Retina (tissue), 1 donor: Measurements from ENCODE around the gene COL4A1.
A peak's percentile ranks its signal among the peaks of the same experiment; 100 is the strongest.

Source experiments
- DNase-seq: peaks from one replicate; pipeline ENCODE4 v3.0.0-alpha.2; 2016

The COL4A1 gene

DNA sequence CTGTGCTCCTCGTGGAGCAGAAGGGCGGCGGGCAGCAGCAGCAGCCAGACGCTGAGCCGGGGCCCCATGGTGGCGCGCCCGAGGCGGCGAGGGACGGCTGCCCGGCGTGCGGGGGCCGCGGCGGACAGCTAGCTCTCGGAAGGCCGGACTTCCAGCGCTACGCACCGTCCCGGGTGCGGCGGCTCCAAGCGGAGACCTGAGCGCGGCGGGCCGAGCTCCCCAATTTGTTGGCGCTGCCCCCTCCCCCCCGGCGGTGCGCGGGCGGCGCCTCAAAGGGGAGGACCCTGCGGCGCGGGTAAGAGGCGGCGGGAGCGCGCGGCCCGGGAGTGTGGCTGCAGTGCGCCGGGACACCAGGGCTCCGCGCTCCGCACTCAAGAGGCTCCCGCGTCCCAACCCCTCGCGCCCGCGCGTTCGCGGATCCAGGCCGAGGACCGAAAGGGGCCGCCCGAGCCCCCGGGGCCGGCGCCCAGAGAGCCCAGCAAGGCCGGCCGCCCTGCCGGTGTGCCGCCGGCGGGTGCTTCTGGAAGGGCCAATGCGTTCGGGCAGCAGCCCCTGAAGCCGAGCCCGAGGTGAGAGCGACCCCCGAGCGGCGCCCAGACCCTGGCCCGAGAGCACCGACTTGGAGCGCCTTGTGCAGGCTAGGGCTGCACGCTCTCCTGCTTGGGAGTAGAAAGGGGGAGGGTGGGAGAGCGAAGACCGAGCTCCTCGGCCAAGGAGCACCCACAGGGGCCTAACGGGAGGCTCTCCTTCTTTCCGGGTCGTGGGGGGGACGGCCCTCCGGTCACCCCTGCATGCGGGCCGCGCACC lies at the start of gene COL4A1, which contains the start of gene COL4A2:
TSS of gene COL4A1 (minus strand) at position 198 of the 807 bp plus-strand sequence. CDS start at position 68, 130 bp downstream.
TSS of gene COL4A2 (plus strand) at position 325 of the 807 bp plus-strand sequence. CDS start 620 bp downstream, outside the sequence.
- peak; percentile 89 for DNase-seq

DNA sequence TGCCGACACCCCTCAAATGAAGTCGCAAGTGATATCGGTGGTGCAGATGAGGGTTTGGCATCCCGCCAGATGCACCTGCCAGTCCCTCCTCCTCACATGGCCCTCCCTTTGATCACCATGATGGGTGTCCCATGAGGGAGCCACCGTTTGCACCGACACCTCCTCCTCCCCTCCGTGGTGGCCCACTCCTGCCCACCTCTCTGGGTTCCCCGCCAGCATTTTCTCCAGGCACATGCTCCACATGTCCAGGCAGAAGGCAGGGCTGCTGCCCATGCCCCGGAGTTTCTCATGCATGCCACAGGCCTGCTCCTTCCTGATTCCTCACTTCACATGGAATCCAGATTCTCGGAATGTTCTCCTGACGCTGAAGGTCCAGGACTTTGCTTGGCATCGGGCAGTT lies 49.4 kb upstream of the COL4A1 start:
- no peak for DNase-seq

DNA sequence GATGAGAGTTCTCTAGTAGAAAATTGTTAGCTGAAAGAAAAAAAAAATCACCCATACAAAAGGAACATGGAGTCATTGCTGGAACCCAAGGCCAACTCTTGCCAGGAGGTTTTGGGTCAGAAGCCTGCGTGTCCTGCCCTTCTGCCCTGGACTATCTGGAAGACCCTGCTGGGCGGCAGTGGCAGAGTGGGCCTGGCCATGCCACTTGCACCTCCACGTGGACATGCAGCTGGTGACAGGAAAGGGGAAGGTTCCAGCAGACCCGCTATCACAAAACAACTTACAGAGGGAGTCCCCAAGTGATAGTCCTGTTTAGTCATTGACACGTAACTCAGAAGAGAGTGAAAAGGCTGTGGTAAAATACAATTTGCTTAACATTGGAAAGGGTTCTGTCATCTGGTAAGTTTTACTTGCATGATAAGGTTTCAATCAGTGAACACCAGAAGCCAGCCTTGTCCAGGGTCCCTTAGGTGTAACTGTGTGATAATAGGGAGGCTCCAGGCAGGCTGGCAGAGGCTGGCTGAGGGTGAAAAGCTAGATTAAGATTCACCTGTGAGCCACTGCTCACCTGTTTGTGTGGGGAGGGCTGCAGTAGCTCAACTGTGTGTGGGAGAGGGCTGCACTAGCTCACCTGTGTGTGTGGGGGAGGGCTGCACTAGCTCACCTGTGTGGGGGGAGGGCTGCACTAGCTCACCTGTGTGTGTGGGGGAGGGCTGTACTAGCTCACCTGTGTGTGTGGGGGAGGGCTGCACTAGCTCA lies 47.9 kb upstream of the COL4A1 start:
- DNase-seq = no peak

DNA sequence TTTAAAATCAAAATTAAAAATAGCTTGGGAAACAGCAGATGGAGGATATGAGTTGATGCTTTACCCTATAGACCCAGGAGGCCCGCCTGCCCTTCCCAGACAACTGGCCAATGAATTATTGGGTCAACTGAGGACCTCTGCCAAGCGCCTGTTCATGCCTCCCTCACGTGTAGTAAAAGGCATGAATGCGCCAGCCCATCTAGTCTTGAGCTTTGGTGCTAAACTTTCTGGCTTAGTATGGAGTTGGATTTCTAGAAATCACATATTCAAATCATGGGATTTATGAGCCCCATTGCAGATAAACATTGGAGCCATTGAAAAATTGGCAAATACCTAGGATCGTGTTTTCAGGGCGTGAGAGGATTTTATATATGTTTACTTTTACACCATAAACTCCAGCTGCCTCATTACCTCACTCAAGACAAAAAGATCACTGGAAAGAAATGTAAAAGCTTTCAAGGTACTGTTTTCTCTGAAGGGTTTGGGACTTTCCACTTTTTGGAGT lies 47.2 kb upstream of the COL4A1 start:
- no peak for DNase-seq

DNA sequence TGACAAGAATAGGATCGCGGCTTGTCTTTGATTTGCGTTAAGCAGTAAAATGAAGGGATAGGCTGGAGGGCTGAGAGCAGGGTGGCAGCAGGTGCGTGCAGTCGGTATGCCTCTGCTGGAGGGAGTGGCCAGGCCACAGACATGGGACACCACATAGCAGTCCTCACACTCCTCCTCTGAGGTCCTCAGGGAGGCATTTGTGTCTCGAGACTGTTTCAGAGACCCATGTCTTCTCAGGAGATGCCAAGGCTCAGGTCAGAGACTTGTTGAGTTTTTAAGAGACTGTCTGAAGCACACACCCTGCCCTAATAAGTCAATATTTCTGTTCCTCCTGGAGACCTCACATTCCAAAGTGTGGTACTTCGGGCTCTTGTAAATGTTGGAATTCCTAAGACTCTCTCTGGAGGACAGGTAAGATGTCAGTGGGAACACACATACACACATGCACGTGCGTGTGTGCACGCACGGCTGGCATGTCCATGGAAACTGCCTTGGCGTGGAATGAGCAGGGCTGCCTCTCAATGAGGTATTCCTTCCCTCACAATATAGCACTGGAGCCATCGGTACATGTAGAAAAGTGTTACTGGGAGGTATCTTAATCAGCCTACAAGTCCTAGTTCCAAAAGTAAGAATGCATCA lies 46.5 kb upstream of the COL4A1 start:
- no peak for DNase-seq

DNA sequence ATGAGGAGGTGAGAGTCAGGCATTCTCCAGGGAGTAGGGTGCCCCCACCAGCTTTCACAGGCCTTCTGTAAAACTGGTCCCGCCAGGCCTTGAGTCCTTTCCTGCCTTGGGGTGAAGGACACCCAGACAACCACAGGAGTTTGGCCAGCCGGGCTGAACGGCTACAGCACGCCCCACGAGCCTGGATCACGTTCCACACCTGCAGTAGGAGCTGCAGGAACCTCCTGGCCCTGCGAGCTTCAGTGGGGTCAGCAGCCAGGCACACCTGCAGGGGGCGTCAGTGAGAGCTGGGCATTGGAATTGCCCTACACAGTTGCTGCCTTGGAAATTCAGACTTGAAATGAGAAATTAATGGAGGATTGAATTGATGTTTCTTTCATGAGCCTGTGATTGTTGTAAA lies 45.8 kb upstream of the COL4A1 start:
- DNase-seq = no peak

DNA sequence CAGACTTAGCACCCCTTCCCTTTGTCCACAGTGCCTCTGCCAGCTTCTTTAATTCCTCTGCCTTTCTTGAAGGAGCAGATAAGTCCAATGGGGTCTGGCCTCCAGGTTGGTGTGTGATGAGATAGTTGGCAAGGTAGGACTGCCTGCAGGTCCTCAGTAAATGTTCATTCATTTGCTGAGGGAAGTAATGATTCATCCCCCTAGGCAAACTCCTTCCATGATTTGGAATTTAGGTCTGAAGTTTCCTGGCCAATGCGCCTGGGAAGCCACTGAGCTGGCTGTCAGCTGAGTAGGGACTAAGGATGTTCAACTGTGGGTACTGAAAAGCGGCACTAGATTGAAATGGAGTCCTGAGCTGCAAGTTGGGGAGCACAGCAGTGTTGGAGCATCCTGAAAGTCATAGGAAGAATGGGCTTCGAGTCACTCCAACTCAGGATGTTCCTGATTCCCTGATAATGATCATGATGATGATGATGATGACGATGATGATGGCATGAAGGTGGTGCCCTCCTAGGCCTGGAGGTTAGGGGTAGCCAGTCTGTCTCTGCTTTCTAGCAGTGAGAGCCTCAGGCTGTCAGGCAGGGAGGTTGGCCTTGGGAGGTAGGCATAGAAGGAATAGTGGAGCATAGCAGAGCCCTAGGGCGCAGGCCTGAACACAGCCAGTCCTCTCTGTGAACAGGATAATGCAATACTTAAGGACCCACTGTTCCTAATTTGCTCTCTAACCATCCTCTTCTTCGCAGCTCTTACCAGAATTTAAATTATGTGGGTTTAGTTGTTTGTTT lies 44.9 kb upstream of the COL4A1 start:
- DNase-seq = no peak

DNA sequence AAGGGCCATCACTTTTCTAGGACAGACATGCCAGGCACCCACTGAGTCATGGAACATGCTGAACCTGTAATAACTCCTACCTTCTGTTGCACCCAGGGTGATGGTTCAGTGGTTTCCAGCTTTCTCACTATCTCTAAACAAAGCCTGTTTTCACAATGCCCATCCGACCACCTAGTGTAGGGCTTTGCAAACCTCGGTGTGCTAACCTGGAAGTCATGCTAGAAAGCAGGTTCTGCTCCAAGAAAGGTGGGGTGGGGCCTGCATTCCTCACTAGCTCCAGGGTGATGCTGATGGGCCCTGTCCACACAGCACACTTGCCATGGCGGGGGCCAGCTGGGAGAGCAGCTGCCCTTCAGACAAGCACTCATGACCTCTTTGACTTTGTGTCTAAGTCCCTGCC lies 43.6 kb upstream of the COL4A1 start:
- no peak for DNase-seq

DNA sequence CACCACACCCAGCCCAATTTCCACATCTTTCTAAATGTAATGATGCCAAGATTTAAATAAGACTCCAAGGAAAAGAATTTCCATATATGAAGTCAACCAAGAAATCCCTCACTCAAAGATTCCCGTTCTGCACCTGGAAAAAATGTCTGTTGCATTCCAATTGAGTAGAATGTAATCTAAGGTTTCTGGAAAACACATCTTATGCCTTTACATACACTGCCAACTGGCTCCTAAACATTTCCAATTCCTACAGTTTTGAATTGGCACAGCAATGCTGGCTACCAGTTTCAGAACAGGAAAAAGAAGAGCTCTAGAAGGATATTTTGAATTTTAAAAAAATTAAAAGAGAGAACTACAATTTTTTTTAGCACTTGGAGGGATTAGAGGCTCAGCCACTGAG lies 43.1 kb upstream of the COL4A1 start:
- no peak for DNase-seq

DNA sequence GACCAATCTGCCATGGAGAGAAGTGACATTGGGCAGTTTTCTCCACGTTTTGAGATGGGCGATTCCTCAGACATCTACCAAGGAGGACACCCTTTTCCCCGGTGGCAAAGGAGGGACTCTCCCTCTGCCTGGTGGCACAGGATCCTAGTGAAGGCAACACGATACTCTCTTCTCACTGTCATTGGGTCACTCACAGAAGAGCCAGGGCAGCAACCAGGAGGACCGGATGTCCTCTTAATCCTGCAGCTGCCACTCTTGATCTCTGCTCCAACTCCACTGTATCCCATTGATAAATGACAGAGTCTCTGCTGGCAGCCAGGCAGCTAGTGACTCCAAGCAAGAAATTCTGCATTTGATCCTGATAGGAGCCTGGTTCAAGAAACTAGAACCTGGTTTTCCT lies 42.3 kb upstream of the COL4A1 start:
- DNase-seq = no peak

DNA sequence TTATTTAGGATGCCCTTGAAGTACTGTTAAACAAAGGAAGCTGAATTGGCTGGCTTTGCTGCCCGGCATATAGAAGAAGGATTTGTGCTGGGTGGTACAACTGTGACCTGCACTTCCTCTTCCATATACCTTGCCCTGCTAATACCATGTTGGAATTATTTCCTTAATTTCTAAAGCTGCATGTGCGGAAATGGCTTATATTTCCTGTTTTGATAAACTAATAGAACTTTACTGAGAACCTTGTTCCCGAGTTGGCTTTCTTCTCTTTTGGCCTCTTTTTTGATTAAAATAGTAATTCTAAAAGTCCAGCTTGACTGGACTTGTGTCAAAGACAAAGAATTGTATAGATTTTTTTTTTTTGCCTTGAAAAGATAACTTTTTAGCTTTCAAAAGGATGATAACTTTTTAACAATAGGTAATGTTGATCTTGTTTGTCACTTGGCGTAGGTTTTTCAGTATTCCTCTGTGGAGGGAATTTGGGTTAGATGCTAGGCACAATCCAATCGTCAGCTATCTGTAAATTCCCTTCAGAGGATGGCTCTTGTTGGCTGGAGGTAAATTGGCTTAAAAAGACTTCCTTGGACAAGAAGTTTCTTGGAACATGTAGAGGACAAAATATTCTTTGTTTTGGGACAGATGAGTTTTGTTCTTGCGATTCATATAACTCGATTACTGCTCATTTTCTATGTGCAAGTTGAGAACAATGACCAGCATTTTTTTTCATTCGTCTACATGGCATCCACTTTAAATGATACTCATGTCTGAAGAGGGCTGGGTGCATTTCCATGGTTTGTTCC lies 41.5 kb upstream of the COL4A1 start:
- DNase-seq = no peak

DNA sequence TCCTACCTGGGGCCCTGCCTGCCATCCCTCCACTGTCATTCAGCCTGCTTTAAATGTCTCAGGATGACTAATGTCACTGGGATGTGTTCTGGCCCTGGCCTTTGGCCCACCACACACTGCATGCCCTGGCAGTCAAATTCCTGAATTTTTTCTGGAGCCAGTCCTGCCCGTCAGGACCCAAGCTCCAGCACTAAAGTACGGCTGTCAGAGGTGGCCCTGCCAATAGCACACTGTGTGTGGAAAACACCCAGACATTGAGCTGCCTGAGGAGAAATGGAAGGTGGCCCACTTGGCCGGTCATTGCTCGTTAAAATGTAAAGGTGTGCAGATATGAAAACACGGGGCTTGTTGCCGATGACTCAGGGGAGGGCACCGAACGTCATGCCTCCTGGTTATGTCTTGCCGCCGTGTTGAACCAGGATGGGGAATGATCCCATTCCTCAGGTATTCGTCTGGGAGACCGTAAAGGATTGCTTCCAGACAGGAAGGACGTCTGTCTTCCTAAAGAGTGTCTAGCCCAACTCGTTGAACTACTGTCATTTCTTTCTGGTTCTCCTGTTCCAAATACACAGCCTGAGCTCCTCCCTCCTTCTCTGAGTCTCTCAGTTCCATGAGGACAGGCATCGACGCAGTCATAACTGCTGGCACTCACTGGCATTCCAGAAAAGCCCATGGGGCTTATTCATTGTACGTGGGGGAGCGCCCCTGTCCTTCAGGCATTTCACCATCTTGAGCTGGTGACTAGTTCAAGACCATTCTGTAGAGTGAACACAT lies 40.8 kb upstream of the COL4A1 start:
- no peak for DNase-seq

DNA sequence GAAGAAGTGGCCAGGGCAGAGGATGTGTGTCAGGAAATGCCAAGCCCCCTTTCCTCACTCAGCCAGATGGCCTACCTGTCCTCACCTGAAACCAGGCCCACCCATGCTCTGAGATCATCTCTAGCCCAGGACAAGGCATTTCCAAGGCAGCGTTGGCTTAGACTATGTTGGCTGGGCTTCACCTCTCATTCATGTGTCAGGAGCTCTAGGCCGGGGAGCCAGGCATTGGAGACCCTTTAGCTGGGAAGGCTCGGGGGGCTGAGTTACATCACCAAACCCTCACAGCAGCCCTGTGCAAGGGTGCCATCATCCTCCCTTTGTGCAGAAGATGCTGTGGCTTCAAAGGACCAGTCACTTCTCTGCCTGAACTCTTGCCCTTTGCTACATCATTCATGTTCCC lies 40.1 kb upstream of the COL4A1 start:
- no peak for DNase-seq

DNA sequence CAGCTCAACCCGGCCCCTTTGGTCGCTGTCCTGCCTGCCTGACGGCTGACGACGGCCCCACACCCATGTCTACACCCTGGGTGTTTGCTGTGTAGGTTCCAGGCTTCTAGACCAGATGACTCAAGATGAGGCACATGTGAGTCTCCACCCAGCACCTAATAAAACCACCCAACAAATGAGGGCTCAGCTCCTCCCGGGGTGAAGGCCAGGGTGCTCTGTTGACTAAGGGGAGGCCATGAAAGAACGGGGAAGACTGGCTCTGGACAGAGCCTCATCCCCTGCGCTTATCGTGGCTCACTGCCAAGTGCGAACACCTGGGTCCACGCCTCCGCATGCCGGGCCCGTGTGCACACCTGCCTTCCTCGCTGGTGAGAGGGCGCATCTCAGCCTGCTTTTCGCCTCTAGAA lies 39.7 kb upstream of the COL4A1 start:
- DNase-seq = no peak

DNA sequence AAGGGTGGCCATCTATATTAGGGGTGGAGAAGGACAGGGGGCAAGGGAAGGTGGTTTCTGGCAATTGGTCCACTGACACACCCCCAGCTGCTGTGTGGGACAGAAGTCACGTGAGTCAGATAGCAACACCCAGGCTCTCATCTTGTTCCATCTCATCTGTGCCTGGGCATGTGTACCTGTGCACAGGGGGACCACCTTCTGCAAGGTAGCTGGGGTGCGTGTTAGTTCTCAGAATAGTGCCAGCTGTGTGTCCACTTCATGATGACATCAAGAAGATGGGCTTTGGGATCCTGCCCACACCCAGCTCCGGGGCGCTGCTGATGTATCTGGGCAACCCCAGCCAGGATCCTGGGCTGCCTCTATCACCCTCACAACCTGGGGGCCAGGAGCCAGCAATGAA lies 38.7 kb upstream of the COL4A1 start:
- DNase-seq = no peak

DNA sequence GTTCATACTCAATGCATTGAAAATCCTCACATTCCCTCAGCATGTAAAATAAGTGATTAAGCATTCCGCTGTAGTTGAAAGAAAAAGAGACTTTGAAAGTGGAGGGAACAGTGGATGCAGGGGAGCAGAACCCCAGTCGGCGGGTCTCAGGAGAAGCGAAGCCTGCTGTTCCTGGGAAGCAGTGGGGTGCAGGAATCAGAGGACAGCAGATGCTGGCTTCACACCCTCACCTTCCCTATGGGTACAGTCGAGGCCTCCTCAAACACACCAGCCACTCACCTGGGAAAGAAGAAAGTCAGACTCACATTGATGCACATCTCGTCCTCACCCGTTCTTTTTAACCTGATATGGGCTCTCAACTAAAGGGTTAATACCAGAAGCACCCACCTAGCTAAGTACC lies 38.3 kb upstream of the COL4A1 start:
- no peak for DNase-seq

DNA sequence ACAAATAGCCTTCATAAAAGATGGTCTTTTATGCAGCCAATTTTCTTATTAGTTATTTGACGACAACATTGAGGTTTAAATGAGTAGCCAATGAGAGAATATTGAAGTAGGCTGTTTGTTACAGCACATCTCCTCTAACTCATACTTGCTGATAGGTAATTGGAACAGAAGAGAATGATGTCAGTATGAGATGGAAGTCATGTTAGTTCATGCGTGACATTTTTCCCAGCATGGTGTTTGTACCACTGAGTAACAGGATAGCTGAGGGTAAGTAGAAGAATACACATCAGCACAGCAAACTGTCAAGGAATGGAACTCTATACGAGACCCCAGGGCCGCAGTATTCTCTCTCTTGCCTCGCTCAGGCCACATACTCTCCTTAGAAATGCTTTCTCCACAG lies 37.4 kb upstream of the COL4A1 start:
- DNase-seq = no peak

DNA sequence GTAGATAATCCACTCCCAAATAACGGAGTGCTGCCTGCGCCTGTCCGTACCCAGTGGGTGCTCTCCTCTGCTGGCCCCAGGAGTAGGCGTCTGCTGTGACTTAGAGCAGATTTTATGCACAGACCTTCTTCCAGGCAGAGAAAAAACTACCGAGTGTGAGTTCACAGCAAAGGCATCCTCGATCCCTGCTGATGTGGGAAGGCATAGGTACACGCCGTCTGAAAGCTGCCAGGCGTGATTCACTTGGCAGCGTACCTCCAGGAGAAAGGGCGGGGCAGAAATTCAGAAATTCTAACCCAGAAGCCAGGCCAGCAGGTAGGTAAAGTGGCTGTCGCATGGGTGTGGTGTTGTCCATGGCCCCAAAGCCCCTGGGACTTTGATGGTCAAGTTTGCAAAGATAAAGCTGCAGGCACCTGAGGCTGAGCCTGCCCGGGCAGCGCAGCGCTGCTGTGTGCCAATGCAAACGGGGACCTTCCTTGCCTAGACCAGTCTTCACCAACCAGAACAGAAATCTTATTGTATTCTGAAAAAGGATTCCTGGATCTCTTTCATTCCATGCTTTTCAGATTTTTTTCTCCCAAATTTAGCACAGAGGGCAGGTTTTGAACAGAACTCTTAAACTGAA lies 36.4 kb upstream of the COL4A1 start:
- no peak for DNase-seq

DNA sequence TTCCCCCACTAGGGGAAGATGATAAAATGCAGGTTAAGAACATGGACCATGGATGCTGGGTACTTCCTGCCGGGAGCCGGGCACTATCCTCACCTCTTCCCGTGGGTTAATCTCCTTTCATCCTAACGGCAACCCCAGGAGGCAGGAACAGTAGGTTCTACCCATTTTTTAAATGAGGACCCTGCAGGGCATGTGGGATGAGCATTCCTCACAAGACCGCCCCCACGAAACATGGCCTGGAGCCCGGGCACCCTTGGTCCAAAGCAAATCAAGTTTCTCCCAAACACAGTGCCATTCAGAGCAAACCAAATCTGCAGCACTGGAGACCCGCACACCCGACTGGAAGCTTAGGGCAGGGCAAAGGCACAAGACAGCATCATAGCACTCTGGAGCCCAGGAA lies 35.5 kb upstream of the COL4A1 start:
- DNase-seq = no peak

DNA sequence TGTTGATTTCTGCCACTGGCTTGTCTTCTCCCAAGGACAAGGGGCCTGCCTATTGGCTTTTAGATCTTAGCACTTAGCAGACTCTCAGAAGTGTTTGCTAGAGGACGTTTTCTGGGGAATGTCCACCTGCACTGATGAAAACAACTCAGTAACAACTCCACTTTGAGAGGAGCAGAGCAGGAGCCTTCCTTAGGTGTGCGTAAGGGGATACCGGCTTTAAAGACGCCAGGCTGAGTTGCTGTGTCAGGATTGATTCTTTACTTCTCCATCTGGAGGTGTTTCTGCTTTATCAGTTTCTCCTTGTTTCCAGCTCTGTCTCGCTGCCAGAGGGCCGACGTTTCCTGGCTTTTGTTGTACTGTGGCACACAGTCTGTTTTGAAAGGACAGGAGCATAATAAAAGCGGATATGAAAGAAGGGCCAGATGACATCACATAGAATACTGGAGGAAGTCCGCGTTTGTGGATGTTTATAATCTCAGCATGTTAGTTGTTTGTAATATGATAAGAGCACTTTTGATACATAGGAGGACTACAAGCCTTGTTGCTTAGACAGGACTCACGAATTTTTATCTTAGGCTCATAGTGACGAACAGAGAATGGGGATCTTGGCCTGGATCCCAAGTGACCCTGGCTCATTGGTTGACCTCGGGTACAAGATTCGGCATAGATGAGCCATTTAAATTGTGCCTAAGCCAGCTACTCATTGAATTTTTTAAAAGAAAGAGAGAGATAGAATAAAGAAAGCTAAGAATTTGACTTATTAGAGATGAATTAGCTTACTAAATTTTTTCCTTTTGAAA lies 34.7 kb upstream of the COL4A1 start:
- DNase-seq = peak; percentile 26
